Stimulated activated memory B cell treated with anti-CD40 and anti-IgM and Interleukin-4, amounts not matched to agents 10 μg/mL and 1 μg/mL and 100 μg/mL, for 72 hours (primary cell): ENCODE results near the gene LZTS3.
"Not testable (repeated sequence)": the region's sequence is repeated elsewhere in the genome, so short reads cannot be mapped to it uniquely, and the experiment has no call there.

Experiments
- ATAC-seq: fragments of 150-1000 bp; cut with Tn5 transposase; 2 replicates; pipeline ENCODE4 v1.10.0; 2021
- H3K27ac Mint-ChIP-seq: one replicate; pipeline ENCODE4 v1.8.0; 2022; ENCODE audit warnings: mild to moderate bottlenecking, mixed read lengths
- H3K27me3 Mint-ChIP-seq: one replicate; pipeline ENCODE4 v1.8.0; 2022; ENCODE audit warnings: mixed read lengths
- H3K36me3 Mint-ChIP-seq: one replicate; pipeline ENCODE4 v1.8.0; 2022; ENCODE audit warnings: mixed read lengths
- H3K4me1 Mint-ChIP-seq: one replicate; pipeline ENCODE4 v1.8.0; 2022; ENCODE audit warnings: mixed read lengths
- H3K4me3 Mint-ChIP-seq: one replicate; pipeline ENCODE4 v1.8.0; 2022; ENCODE audit warnings: mild to moderate bottlenecking, moderate library complexity, mixed read lengths
- H3K9me3 Mint-ChIP-seq: one replicate; pipeline ENCODE4 v1.8.0; 2022; ENCODE audit warnings: mixed read lengths

Gene LZTS3

GRCh38 chr20:3137492-3137891, 35.9 kb downstream of the LZTS3 start:
- no peaks in the 10 kb centered on the region for H3K9me3 Mint-ChIP-seq
- H3K36me3 Mint-ChIP-seq: peaks cover 15% of the 10 kb centered on the region
- no peak overlapping the region for H3K27ac Mint-ChIP-seq
- no peaks in the 10 kb centered on the region for H3K27me3 Mint-ChIP-seq
- ATAC-seq: no peak
- no peak overlapping the region for H3K4me3 Mint-ChIP-seq
- H3K4me1 Mint-ChIP-seq: peaks cover 17% of the 10 kb centered on the region

DNA sequence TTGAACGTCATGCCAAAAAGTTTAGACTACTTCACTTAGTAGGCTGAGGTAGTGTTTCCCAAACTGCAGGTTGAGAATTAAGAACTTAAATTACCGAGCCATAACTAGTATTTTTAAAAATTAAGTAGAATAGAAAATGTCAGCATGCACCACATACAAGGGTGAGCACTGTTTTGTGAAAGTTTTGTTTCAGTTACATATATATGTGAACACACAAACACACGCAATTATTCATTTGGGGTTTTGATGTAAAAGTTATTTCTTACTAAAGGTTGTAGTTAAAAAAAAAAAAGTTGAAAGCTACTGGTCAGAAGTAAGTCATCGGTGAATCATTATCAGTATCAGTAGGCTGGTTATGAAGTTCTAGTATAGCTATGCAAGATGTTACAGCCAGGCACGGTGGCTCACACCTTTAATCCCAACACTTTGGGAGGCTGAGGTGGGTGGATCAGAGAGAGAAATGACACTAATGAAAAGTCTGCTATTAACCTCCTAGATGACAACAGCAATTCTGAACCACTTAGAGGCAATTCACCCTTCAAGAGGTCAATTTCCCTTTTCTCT, 37.8 kb downstream of the LZTS3 start:
- H3K4me3 Mint-ChIP-seq: no peak overlapping the region
- H3K9me3 Mint-ChIP-seq: no peaks in the 10 kb centered on the region
- no peak overlapping the region for H3K27ac Mint-ChIP-seq
- peaks cover 15% of the 10 kb centered on the region for H3K36me3 Mint-ChIP-seq
- no peak for ATAC-seq
- H3K4me1 Mint-ChIP-seq: peaks cover 17% of the 10 kb centered on the region
- H3K27me3 Mint-ChIP-seq: no peaks in the 10 kb centered on the region

DNA sequence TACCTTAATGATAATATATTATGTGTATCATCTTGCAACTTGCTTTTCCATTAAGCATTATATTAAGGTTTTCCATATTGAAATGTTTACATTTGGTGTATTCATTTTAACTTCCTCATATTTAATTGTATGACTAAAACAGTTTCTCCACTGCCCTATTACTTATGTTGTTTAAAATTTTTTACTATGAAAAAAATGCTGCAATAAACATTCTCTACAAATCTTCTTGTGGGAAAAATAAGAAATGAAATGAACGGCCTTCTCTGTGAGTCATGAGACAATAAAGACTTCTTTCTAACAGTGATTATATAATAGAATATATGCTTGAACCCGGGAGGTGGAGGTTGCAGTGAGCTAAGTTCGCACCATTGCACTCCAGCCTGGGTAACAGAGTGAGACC, 39.2 kb downstream of the LZTS3 start:
- Mint-ChIP-seq H3K4me1 (peaks cover 17% of the 10 kb centered on the region), H3K27me3 (no peaks in the 10 kb centered on the region), H3K36me3 (peaks cover 15% of the 10 kb centered on the region), H3K27ac (no peak overlapping the region), H3K4me3 (no peak overlapping the region), H3K9me3 (no peaks in the 10 kb centered on the region)
- ATAC-seq: no peak

GRCh38 chr20:3133155-3133554, 40.2 kb downstream of the LZTS3 start:
- no peak for ATAC-seq
- no peaks in the 10 kb centered on the region for H3K9me3 Mint-ChIP-seq

GRCh38 chr20:3130051-3130600, 43.2 kb downstream of the LZTS3 start:
- H3K27ac Mint-ChIP-seq: no peak overlapping the region
- ATAC-seq: no peak
- H3K9me3 Mint-ChIP-seq: no peaks in the 10 kb centered on the region
- no peaks in the 10 kb centered on the region for H3K27me3 Mint-ChIP-seq
- peaks cover 8% of the 10 kb centered on the region for H3K36me3 Mint-ChIP-seq
- H3K4me3 Mint-ChIP-seq: no peak overlapping the region
- peaks cover 3% of the 10 kb centered on the region for H3K4me1 Mint-ChIP-seq

More at GRCh38 chr20:3133155-3133554, 40.2 kb downstream of the LZTS3 start:
- H3K4me1 Mint-ChIP-seq: peaks cover 8% of the 10 kb centered on the region
- no peaks in the 10 kb centered on the region for H3K27me3 Mint-ChIP-seq
- H3K36me3 Mint-ChIP-seq: peaks cover 7% of the 10 kb centered on the region
- no peak overlapping the region for H3K4me3 Mint-ChIP-seq
- no peak overlapping the region for H3K27ac Mint-ChIP-seq

- Mint-ChIP-seq H3K9me3 (peaks cover 2% of the 10 kb centered on the region), H3K36me3 (peaks cover 16% of the 10 kb centered on the region), H3K27me3 (no peaks in the 10 kb centered on the region), H3K27ac (no peak overlapping the region), H3K4me3 (no peak overlapping the region), H3K4me1 (no peaks in the 10 kb centered on the region)
- no peak for ATAC-seq
Measured at GRCh38 chr20:3129094-3129493, 44.3 kb downstream of the LZTS3 start.

DNA sequence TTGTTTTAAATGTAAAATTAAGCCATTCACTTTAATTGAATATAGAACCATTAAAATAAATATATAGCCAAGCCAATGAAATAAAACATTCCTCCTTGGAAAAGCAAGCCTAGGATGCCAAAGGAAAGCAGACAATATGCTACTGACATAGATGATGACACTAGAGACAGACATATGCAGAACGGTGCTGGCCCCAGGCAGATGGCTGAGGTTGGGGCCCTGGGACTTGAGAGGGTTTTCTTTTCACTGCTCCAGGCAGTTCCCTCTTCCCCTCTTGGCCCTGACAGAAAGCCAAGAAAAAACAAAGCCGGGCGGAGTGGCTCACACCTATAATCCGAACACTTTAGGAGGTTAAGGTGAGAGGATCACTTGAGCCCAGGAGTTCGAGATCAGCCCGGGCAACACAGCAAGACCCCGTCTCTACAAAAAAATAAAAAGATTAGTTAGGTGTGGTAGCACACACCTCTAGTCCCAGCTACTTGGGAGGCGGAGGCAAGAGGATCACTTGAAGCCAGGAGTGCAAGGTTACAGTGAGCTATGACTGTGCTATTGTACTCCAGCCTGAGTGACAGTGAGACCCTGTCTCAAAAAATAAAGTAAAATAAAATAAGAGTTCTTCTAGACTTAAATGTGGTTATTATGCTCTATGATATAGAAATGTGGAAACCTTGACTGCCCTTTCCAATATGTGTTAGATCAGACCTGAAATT, 44.9 kb downstream of the LZTS3 start:
- peaks cover 4% of the 10 kb centered on the region for H3K9me3 Mint-ChIP-seq
- no peaks in the 10 kb centered on the region for H3K4me1 Mint-ChIP-seq
- H3K36me3 Mint-ChIP-seq: peaks cover 21% of the 10 kb centered on the region
- H3K4me3 Mint-ChIP-seq: no peak overlapping the region
- H3K27ac Mint-ChIP-seq: no peak overlapping the region
- ATAC-seq: no peak
- no peaks in the 10 kb centered on the region for H3K27me3 Mint-ChIP-seq

DNA sequence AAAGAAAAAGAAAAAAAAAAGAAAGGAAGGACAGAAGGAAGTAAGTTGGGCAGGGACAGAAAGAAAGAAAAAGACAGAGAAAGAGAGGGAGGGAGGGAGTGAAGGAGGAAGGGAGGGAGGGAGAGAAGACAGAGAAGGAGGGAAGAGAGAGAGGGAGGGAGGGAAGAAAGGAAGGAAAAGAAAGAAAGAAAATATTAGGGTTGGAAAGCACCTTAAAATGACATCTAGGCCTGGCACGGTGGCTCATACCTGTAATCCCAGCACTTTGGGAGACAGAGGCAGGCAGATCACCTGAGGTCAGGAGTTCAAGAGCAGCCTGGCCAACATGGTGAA, 46.9 kb downstream of the LZTS3 start:
- ATAC-seq: no peak
- no peaks in the 10 kb centered on the region for H3K4me1 Mint-ChIP-seq
- no peak overlapping the region for H3K27ac Mint-ChIP-seq
- peaks cover 40% of the 10 kb centered on the region for H3K36me3 Mint-ChIP-seq
- H3K27me3 Mint-ChIP-seq: no peaks in the 10 kb centered on the region
- peaks cover 5% of the 10 kb centered on the region for H3K9me3 Mint-ChIP-seq
- H3K4me3 Mint-ChIP-seq: no peak overlapping the region

GRCh38 chr20:3125776-3126526, 47.4 kb downstream of the LZTS3 start:
- not testable (repeated sequence) for ATAC-seq, H3K4me1 Mint-ChIP-seq, H3K4me3 Mint-ChIP-seq, H3K27me3 Mint-ChIP-seq, H3K9me3 Mint-ChIP-seq, H3K27ac Mint-ChIP-seq
- H3K36me3 Mint-ChIP-seq: peaks cover 46% of the 10 kb centered on the region

DNA sequence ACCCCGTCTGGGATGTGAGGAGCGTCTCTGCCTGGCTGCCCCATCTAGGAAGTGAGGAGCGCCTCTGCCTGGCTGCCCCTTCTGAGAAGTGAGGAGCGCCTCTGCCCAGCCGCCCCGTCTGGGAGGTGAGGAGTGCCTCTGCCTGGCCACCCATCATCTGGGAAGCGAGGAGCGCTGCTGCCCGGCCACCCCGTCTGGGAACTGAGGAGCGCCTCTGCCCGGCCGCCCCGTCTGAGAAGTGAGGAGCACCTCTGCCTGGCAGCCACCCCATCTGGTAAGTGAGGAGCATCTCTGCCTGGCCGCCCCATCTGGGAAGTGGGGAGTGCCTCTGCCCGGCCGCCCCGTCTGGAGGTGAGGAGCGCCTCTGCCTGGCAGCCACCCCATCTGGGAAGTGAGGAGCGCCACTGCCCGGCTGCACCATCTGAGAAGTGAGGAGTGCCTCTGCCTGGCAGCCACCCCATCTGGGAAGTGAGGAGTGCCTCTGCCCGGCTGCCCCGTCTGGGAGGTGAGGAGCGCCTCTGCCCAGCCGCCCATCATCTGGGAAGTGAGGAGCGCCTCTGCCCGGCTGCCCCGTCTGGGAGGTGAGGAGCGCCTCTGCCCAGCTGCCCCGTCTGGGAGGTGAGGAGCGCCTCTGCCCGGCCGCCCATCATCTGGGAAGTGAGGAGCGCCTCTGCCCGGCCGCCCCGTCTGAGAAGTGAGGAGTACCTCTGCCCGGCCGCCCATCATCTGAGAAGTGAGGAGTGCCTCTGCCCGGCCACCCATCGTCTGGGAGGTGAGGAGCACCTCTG, 48.4 kb downstream of the LZTS3 start:
- H3K4me3 Mint-ChIP-seq, H3K4me1 Mint-ChIP-seq, H3K27me3 Mint-ChIP-seq, H3K27ac Mint-ChIP-seq, H3K9me3 Mint-ChIP-seq, ATAC-seq: not testable (repeated sequence)
- peaks cover 50% of the 10 kb centered on the region for H3K36me3 Mint-ChIP-seq

DNA sequence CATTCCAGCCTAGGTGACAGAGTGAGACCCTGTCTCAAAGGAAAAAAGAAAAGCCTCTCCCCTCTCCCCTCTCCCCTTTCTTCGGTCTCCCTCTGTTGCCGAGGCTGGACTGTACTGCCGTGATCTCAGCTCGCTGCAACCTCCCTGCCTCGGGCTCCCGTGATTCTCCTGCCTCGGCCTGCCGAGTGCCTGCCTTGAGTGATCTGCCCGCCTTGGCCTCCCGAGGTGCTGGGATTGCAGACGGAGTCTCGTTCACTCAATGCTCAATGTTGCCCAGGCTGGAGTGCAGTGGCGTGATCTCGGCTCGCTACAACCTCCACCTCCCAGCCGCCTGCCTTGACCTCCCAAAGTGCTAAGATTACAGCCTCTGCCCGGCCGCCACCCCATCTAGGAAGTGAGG, 49.2 kb downstream of the LZTS3 start:
- not testable (repeated sequence) for H3K4me1 Mint-ChIP-seq, H3K4me3 Mint-ChIP-seq, H3K27me3 Mint-ChIP-seq, H3K27ac Mint-ChIP-seq, ATAC-seq, H3K9me3 Mint-ChIP-seq
- H3K36me3 Mint-ChIP-seq: peaks cover 51% of the 10 kb centered on the region

DNA sequence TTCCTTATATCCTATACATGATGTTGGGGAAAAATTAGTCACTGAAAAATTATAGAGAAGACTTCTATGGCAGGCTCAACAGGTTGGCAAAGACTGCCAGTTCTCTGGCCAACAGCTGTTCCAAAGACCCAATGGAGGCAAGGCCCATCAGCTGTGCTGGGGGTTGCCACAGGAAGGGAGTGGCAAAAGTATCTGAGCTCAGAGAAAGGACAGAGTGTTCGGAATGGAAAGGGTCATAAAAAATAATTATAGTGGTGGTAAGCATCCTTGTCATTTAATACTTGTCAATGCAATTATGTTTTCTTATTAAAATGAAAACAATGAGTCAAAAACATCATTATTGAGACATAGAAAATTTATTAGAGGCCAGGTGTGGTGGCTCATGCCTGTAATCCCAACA, 49.8 kb downstream of the LZTS3 start:
- H3K27ac Mint-ChIP-seq: no peak overlapping the region

GRCh38 chr20:3121955-3122610, 51.3 kb downstream of the LZTS3 start:
- no peaks in the 10 kb centered on the region for H3K27me3 Mint-ChIP-seq
- no peak overlapping the region for H3K4me3 Mint-ChIP-seq
- ATAC-seq: no peak
- peaks cover 58% of the 10 kb centered on the region for H3K36me3 Mint-ChIP-seq
- H3K27ac Mint-ChIP-seq: no peak overlapping the region
- peaks cover 5% of the 10 kb centered on the region for H3K9me3 Mint-ChIP-seq
- H3K4me1 Mint-ChIP-seq: no peaks in the 10 kb centered on the region

More for the DNA sequence above, 49.8 kb downstream of the LZTS3 start:
- no peaks in the 10 kb centered on the region for H3K4me1 Mint-ChIP-seq
- ATAC-seq: no peak
- no peak overlapping the region for H3K4me3 Mint-ChIP-seq
- peaks cover 57% of the 10 kb centered on the region for H3K36me3 Mint-ChIP-seq
- H3K27me3 Mint-ChIP-seq: no peaks in the 10 kb centered on the region
- peaks cover 5% of the 10 kb centered on the region for H3K9me3 Mint-ChIP-seq

GRCh38 chr20:3121271-3121911, 52.0 kb downstream of the LZTS3 start:
- H3K9me3 Mint-ChIP-seq: peaks cover 5% of the 10 kb centered on the region
- peaks cover 55% of the 10 kb centered on the region for H3K36me3 Mint-ChIP-seq
- peak overlapping the region; percentile 5 for H3K27ac Mint-ChIP-seq
- H3K4me3 Mint-ChIP-seq: no peak overlapping the region
- no peaks in the 10 kb centered on the region for H3K27me3 Mint-ChIP-seq
- no peak for ATAC-seq
- H3K4me1 Mint-ChIP-seq: no peaks in the 10 kb centered on the region
